Measurements from ENCODE around the gene ETS1.

The ETS1 gene

DNA sequence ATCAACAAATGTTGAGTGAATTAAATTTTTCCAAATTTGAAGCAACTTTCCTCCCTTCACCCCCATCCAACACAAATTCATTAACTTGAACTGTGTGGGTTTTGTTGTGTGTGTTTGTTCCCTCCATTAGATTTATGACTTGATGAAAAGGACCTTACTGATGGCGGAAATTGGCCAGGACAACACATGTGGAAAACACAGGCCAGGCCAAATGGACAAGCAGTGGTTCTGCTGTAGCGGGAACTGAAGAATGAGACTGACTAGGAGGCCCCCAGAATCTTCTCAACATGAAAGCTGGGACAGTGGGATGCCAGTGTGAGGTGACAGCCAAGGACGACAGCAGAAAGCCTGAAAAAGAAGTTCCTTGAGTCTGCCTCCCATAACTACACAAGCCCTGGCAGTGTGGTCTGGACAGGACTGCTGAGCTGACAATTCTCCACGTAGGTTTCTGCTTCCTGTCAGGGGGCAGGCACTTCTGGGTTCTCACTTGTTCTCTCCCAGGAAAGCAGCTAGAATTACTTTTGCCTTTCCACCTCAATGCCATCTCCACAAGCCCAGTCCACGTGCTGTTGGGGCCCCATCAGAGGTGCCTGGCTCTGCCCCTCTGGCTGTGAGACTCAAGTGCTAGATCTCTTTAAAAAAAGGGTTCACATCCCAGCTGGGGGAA is 94.3 kb downstream of the ETS1 start:
- no peak overlapping the region for H3K4me3 Mint-ChIP-seq
- H3K27ac Mint-ChIP-seq, result no peak overlapping the region
- H3K36me3 Mint-ChIP-seq (ENCODE audit: low read depth), result peaks cover 16% of the 10 kb centered on the region
- H3K9me3 Mint-ChIP-seq, result no peaks in the 10 kb centered on the region
- peaks cover 39% of the 10 kb centered on the region for H3K4me1 Mint-ChIP-seq (ENCODE audit: low read depth)
- intact Hi-C loops (cut with micrococcal nuclease), result no loop called here
- no peaks in the 10 kb centered on the region for H3K27me3 Mint-ChIP-seq

DNA sequence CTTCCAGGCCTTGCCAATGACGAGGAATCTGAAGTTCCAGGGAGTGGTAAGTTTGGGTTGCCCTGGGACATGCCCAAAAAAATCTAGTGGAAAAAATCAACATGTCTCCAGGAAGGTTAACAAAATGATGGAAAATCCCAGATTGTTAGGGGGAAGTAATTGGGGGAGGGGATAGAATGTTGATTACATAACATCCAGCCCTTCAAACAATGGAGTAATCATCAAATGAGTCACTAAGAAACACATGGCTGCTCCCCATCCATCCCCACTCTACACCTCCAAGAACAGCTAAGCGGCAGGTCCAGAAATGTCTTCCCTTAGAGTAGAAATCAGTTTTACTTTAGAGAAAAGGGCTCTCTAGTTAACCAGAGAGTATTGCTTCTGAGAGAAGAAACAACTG is 94.9 kb downstream of the ETS1 start:
- Mint-ChIP-seq H3K27me3 (no peaks in the 10 kb centered on the region), H3K4me1 (ENCODE audit: low read depth) (peaks cover 35% of the 10 kb centered on the region), H3K9me3 (no peaks in the 10 kb centered on the region), H3K4me3 (no peak overlapping the region), H3K36me3 (ENCODE audit: low read depth) (peaks cover 16% of the 10 kb centered on the region), H3K27ac (no peak overlapping the region)
- intact Hi-C loops (cut with micrococcal nuclease), result no loop called here

DNA sequence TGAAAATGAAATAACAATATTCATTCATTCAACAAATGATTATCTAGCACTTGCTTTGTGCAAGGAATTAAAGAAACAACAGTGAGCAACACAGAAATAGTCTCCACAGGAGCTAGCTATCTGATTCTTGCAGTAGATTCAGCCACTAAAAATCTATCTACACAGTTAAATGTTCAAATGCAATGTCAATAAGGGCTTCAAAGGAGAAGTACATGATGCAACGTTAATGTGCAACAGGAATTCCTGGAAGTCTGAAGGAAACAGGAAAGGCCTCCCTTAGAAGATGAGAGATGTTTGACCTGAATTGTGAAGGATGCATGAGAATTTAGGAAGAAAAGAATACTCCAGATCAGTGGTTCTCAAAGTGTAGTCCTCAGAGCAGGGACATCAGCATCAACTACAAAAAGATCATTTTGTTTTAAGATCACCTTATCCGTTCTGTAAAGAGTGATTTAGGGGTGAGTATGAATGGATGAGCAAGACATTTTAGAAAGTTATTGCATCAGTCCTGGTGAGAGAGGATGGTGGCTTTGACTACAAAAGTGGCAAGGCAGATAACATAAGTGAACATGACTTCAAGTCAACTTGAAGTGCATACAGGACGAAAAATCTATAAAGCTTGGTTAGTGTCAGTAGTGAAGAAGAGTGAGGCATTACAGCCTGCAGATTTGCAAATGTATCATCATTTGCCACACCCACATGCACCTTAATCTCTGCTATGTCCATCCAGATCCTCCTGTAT is 96.0 kb downstream of the ETS1 start:
- Mint-ChIP-seq H3K27me3 (no peaks in the 10 kb centered on the region), H3K27ac (no peak overlapping the region), H3K9me3 (no peaks in the 10 kb centered on the region), H3K4me1 (ENCODE audit: low read depth) (peaks cover 28% of the 10 kb centered on the region), H3K4me3 (no peak overlapping the region), H3K36me3 (ENCODE audit: low read depth) (peaks cover 16% of the 10 kb centered on the region)
- intact Hi-C loops (cut with micrococcal nuclease), result no loop called here

DNA sequence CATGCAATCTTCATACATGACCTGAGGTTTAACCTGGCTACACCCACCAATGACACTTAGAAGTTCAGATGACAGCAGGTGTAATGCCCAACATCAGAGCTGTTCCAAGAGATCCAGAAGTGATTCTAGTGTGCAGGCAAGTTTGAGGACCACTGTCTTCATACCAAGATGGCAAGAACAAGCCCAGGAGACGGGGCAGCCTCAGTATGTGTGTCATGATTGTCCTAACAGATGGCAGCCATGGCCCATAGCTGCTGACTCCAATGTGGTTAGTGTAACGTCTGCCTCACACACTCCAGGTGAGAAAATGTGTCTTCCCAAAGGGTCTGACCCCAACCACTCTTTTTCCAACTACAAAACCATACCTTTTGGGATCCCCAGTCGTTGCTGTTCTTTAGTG is 97.3 kb downstream of the ETS1 start:
- intact Hi-C loops (cut with micrococcal nuclease), result no loop called here
- no peak overlapping the region for H3K4me3 Mint-ChIP-seq

DNA sequence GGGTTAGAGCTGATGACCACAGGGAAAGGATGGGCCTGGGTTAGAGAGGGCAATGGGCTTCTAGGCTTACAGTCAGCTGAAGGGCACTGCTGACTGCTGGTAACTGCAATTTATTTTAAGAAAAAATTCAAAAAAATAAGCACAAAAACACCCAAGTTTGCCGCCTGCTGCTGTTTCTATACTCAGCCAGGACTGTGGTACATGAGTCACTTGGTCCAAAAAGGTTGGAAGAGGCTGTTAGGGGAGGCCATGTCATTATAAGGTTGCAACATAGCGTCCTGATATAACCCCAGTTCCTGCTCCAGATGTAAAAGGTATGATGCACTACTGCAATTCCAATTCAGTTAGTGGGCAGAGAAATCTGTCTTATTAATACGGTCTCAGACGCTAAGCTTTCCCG is 98.9 kb downstream of the ETS1 start:
- Mint-ChIP-seq H3K27ac (no peak overlapping the region), H3K36me3 (ENCODE audit: low read depth) (peaks cover 29% of the 10 kb centered on the region), H3K4me3 (no peak overlapping the region), H3K4me1 (ENCODE audit: low read depth) (peaks cover 37% of the 10 kb centered on the region), H3K27me3 (no peaks in the 10 kb centered on the region), H3K9me3 (no peaks in the 10 kb centered on the region)
- intact Hi-C loops (cut with micrococcal nuclease), result no loop called here

More for the DNA sequence above, 97.3 kb downstream of the ETS1 start:
- H3K36me3 Mint-ChIP-seq (ENCODE audit: low read depth), result peaks cover 18% of the 10 kb centered on the region
- H3K9me3 Mint-ChIP-seq, result no peaks in the 10 kb centered on the region
- H3K27ac Mint-ChIP-seq, result no peak overlapping the region
- peaks cover 29% of the 10 kb centered on the region for H3K4me1 Mint-ChIP-seq (ENCODE audit: low read depth)
- H3K27me3 Mint-ChIP-seq, result no peaks in the 10 kb centered on the region

DNA sequence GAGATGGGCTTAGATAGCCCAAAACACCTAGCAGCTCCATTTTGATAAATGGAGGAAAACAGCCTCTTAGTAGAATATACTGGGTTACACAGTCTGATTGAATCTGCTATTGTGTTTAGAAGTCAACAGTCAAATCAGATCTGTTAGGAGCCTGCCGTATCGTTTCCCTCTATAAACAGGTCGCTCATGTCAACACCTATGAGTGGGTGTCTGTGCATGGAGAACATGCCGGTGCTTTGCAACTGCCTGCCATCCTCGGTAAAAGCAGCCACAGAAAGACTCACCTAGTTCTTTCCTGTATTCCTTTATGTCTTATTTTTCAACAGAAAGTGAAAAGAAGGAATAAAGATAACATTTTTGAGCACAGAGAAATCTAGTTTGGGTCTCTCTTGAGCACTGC is 99.4 kb downstream of the ETS1 start:
- H3K4me3 Mint-ChIP-seq, result no peak overlapping the region

DNA sequence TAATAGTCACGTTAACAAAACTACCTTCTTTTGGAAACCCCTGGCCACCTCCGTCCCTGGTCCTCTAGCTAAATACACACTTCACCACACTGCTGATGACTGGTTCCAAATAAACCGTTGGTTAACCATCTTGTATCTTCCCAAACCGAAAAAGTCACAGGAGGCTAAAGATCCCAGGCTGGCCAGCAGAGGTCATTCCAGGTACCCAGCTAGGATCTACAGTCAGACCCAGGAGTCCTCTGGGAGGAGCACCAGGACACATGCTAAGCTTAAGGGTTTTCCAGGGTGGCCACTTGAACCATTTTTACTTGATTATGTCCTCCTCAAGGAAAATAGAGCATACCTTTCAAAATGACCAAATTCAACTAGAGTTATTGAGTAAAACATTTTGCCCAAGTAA is 103.2 kb downstream of the ETS1 start:
- Mint-ChIP-seq H3K4me3 (no peak overlapping the region), H3K4me1 (ENCODE audit: low read depth) (peaks cover 26% of the 10 kb centered on the region), H3K9me3 (no peaks in the 10 kb centered on the region), H3K36me3 (ENCODE audit: low read depth) (peaks cover 32% of the 10 kb centered on the region), H3K27me3 (no peaks in the 10 kb centered on the region), H3K27ac (no peak overlapping the region)
- intact Hi-C loops (cut with micrococcal nuclease), result no loop called here

More for the DNA sequence above, 99.4 kb downstream of the ETS1 start:
- intact Hi-C loops (cut with micrococcal nuclease), result no loop called here
- no peaks in the 10 kb centered on the region for H3K27me3 Mint-ChIP-seq
- no peak overlapping the region for H3K27ac Mint-ChIP-seq
- H3K36me3 Mint-ChIP-seq (ENCODE audit: low read depth), result peaks cover 29% of the 10 kb centered on the region
- H3K9me3 Mint-ChIP-seq, result no peaks in the 10 kb centered on the region
- H3K4me1 Mint-ChIP-seq (ENCODE audit: low read depth), result peaks cover 37% of the 10 kb centered on the region

DNA sequence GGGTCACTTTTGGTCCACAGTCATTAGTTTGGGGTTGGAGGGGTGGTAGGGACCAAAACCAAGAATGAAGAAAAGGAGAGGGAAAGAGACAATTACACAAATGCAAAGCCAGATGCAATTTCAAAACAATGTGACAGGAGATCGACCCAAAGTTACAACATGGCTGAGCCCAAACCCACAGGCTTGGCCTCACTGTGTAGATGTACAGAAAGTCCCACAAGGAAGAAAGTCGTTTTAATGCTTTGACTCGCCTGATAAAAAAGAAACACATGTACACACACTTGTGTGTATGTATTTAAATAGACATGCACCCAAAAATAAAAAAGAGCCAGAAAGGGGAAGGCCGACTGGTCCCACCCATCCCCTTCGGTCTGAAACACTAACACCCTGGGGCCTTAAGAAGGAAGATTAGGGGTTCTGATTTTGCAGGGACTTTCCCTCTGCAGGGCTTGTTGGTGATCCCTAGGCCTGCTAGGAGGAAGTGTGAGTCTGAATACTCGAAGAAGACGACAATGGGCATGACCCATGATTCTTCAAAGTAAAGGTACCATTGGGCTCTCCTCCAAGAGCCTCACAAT is 104.1 kb downstream of the ETS1 start:
- intact Hi-C loops (cut with micrococcal nuclease), result no loop called here
- Mint-ChIP-seq H3K36me3 (ENCODE audit: low read depth) (peaks cover 26% of the 10 kb centered on the region), H3K27ac (peak overlapping the region; percentile 6), H3K9me3 (peaks cover under 1% of the 10 kb centered on the region), H3K4me3 (no peak overlapping the region), H3K4me1 (ENCODE audit: low read depth) (peaks cover 26% of the 10 kb centered on the region), H3K27me3 (no peaks in the 10 kb centered on the region)

DNA sequence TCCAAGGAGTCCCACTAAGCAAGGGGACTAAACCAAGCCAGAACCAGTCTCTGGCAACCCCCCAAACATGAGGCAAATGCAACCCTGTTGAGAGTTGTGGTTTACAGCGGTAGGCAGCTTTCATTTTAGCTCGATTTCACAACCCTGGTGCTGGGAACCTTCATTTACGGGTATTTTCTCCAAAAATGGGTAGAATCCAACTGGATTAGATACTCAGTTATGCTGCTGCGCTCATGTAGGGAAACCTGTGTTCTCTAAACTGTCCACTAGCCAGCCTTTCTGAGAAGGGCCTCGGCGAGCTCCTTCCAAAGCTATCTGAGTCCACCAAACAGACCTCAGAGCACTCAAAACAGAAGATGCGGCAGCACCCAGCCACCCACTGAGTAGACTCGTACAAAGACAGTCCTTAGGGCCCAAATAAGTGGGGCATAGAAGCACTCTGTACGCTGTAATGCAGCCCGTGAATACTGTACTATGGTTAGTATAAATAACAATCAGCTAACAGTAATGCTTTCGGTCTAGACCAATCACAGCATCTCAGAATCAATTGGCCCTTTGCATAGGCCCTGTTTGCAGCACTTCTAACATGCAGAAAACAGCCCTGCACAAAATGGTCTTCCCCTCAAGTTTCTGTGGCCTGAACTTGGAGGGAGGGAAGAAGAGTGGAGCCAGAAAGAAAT is 104.7 kb downstream of the ETS1 start:
- Mint-ChIP-seq H3K9me3 (peaks cover 7% of the 10 kb centered on the region), H3K4me1 (ENCODE audit: low read depth) (peaks cover 26% of the 10 kb centered on the region), H3K27me3 (no peaks in the 10 kb centered on the region), H3K36me3 (ENCODE audit: low read depth) (peaks cover 31% of the 10 kb centered on the region), H3K27ac (peak overlapping the region; percentile 6), H3K4me3 (no peak overlapping the region)
- intact Hi-C loops (cut with micrococcal nuclease), result no loop called here

DNA sequence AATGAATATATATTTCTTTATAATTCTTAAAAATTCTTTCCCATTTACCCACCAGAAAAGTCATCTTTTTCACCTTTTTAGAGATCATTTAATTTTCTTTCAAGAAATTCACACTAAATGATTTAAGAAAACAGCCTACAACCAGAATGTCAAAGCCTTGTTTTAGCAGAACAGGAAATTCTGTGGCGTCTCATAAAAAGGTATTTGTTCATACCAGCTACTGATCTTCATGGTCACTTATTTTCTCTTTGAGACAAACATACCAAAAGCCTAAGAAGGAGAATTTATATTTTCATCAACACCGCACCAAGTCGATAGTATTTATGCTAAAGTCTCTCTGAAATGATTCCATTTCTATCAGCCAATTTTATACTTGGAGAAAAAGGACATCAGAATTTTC is 105.3 kb downstream of the ETS1 start:
- intact Hi-C loops (cut with micrococcal nuclease), result no loop called here
- Mint-ChIP-seq H3K4me3 (no peak overlapping the region), H3K4me1 (ENCODE audit: low read depth) (peaks cover 26% of the 10 kb centered on the region), H3K36me3 (ENCODE audit: low read depth) (peaks cover 36% of the 10 kb centered on the region), H3K9me3 (peaks cover 10% of the 10 kb centered on the region), H3K27ac (no peak overlapping the region), H3K27me3 (no peaks in the 10 kb centered on the region)

DNA sequence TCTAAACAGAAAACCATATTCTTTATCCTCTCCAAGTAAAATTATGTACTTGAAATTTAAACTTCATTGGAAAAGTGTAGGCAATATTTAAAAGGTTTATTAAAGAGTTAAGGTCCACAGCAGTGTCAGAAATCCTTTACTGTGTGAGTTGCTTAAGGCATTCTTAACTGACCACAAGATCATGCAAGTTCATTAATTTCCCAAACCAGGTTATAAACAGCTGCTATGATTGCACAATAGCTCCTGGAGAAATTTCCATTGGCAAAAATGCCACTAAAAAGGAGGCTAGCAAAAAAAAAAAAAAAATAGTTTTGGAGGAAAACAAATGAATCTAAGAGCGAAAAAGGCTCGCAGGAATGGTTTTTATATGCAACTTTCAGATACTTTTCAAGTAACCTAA is 106.2 kb downstream of the ETS1 start:
- intact Hi-C loops (cut with micrococcal nuclease), result no loop called here

DNA sequence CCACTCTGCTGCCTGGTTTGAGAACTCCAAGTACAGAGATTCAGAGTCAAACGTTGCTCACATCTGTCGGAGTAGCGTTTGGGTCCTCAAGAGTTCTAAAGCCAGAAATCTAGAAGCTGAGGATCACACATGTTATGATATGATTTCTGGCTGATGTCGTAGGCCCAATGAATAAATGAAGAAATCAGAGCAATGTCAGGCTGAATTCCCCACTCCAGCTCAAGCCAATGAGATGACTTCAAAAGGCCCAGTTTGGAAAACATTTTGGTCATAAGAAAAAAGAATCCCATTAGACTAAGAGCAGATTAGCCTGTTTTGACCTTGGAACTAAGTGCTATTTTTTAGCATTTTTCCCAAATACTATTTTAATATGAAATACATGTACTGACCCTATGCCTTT is 106.7 kb downstream of the ETS1 start:
- peaks cover 10% of the 10 kb centered on the region for H3K9me3 Mint-ChIP-seq
- intact Hi-C loops (cut with micrococcal nuclease), result no loop called here
- H3K27ac Mint-ChIP-seq, result no peak overlapping the region
- H3K27me3 Mint-ChIP-seq, result no peaks in the 10 kb centered on the region
- no peak overlapping the region for H3K4me3 Mint-ChIP-seq
- peaks cover 40% of the 10 kb centered on the region for H3K36me3 Mint-ChIP-seq (ENCODE audit: low read depth)
- H3K4me1 Mint-ChIP-seq (ENCODE audit: low read depth), result peaks cover 22% of the 10 kb centered on the region

More for the DNA sequence above, 106.2 kb downstream of the ETS1 start:
- peaks cover 10% of the 10 kb centered on the region for H3K9me3 Mint-ChIP-seq
- no peak overlapping the region for H3K4me3 Mint-ChIP-seq
- H3K27ac Mint-ChIP-seq, result no peak overlapping the region
- H3K4me1 Mint-ChIP-seq (ENCODE audit: low read depth), result peaks cover 22% of the 10 kb centered on the region
- peaks cover 40% of the 10 kb centered on the region for H3K36me3 Mint-ChIP-seq (ENCODE audit: low read depth)
- H3K27me3 Mint-ChIP-seq, result no peaks in the 10 kb centered on the region

DNA sequence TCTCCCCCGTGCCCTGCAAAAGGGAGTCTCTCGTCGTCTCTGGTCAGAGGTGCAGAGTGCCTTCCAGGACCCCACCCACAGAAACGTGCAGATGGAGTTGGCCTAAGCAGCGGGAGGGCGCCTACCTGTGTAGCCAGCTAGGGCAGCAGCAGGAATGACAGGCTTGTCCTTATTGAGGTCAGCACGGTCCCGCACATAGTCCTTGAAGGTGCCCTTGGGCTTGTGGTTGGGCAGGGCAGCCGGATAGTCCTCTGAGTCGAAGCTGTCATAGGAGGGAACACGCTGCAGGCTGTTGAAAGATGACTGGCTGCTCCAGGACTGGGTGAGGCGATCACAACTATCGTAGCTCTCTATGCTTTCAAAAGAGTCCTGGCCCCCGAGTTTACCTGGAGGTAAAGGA is 107.3 kb downstream of the ETS1 start:
- H3K9me3 Mint-ChIP-seq, result peaks cover 10% of the 10 kb centered on the region
- H3K4me3 Mint-ChIP-seq, result no peak overlapping the region
- H3K36me3 Mint-ChIP-seq (ENCODE audit: low read depth), result peaks cover 38% of the 10 kb centered on the region
- intact Hi-C loops (cut with micrococcal nuclease), result no loop called here
- no peaks in the 10 kb centered on the region for H3K27me3 Mint-ChIP-seq
- H3K4me1 Mint-ChIP-seq (ENCODE audit: low read depth), result peaks cover 22% of the 10 kb centered on the region
- no peak overlapping the region for H3K27ac Mint-ChIP-seq

DNA sequence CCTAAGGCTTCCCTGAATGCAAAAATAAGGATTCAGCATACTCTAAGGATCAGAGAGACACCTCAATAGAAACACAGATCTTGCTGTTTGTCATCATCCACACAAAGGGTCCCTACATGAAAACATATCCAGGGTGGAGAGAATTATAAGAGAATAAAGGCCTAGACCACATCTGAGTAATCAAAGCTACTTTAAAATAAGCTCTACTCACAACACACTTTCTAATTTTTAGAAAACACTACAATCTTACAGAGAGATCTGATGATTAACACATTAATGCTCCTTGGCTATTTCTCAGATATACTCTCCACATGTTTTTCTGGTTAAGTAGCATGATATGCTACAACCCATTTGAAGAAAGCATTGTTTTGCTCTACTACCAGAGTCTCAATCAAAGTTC is 108.2 kb downstream of the ETS1 start:
- H3K27me3 Mint-ChIP-seq, result no peaks in the 10 kb centered on the region
- intact Hi-C loops (cut with micrococcal nuclease), result no loop called here
- no peak overlapping the region for H3K27ac Mint-ChIP-seq
- H3K9me3 Mint-ChIP-seq, result peaks cover 10% of the 10 kb centered on the region
- H3K4me3 Mint-ChIP-seq, result no peak overlapping the region
- peaks cover 29% of the 10 kb centered on the region for H3K36me3 Mint-ChIP-seq (ENCODE audit: low read depth)
- peaks cover 20% of the 10 kb centered on the region for H3K4me1 Mint-ChIP-seq (ENCODE audit: low read depth)
